DND-41 (cell line): ENCODE measurements around the gene KLRF1.

ENCODE experiments used
- ATAC-seq: fragments of 200-7000 bp; cut with Tn5 transposase; 3 replicates; pipeline ENCODE4 v1.9.1; 2021; ENCODE audit warnings: low read depth; ENCODE audit not compliant: insufficient read depth
- DNase-seq: peaks from one replicate; pipeline ENCODE4 v3.0.0-alpha.2; 2020
- H2AFZ ChIP-seq: 2 replicates; pipeline ENCODE4 v1.6.0; 2012; ENCODE audit warnings: low read depth, low read length
- H3K27ac ChIP-seq: 2 replicates; pipeline ENCODE4 v1.5.1; 2012; ENCODE audit warnings: low read length, inconsistent platforms
- H3K27me3 ChIP-seq: fragments of 200-600 bp; sonication (generic); 2 replicates; pipeline ENCODE4 v1.6.0; 2012; ENCODE audit warnings: low read length, mild to moderate bottlenecking, inconsistent platforms; ENCODE audit not compliant: insufficient read depth, poor library complexity
- H3K36me3 ChIP-seq: 2 replicates; pipeline ENCODE4 v1.5.1; 2012; ENCODE audit warnings: low read length, inconsistent platforms; ENCODE audit not compliant: insufficient read depth
- H3K4me1 ChIP-seq: 2 replicates; pipeline ENCODE4 v1.5.1; 2012; ENCODE audit warnings: mild to moderate bottlenecking, low read length; ENCODE audit not compliant: insufficient read depth
- H3K4me2 ChIP-seq: 2 replicates; pipeline ENCODE4 v1.6.0; 2012; ENCODE audit warnings: mild to moderate bottlenecking, moderate library complexity, low read length, inconsistent platforms; ENCODE audit not compliant: insufficient read depth
- H3K4me3 ChIP-seq, 2 experiments: fragments of 200-600 bp in 1 of 2; shearing (Covaris generic) in 1 of 2; 2 replicates each; pipeline ENCODE4 v1.5.1; 2012 to 2016; ENCODE audit warnings: inconsistent platforms in 2 of 2, low read length in 2 of 2, mild to moderate bottlenecking in 2 of 2, low read depth in 1 of 2, moderate library complexity in 1 of 2
- H3K79me2 ChIP-seq: 2 replicates; pipeline ENCODE4 v1.6.0; 2012; ENCODE audit warnings: low read length, inconsistent platforms; ENCODE audit not compliant: insufficient read depth
- H3K9ac ChIP-seq: 2 replicates; pipeline ENCODE4 v1.6.0; 2012; ENCODE audit warnings: low read depth, mild to moderate bottlenecking, inconsistent platforms, low read length, moderate library complexity
- H3K9me3 ChIP-seq: 2 replicates; pipeline ENCODE4 v1.5.1; 2012; ENCODE audit warnings: low read length, moderate library complexity, mild to moderate bottlenecking, inconsistent platforms; ENCODE audit not compliant: insufficient read depth, severe bottlenecking
- H4K20me1 ChIP-seq: 2 replicates; pipeline ENCODE4 v1.6.0; 2012; ENCODE audit warnings: low read length; ENCODE audit not compliant: insufficient read depth
- CTCF ChIP-seq: IDR thresholded peaks from 2 replicates; pipeline ENCODE4 v1.5.1; 2012; ENCODE audit warnings: borderline replicate concordance, low read length, moderate library complexity, mild to moderate bottlenecking; ENCODE audit not compliant: poor library complexity, severe bottlenecking; ENCODE audit errors: extremely low read depth
- EZH2 ChIP-seq: IDR thresholded peaks from 3 replicates; pipeline ENCODE4 v1.6.1; 2012; ENCODE audit warnings: borderline replicate concordance, low read depth, mild to moderate bottlenecking, moderate library complexity, low read length, inconsistent platforms; ENCODE audit not compliant: severe bottlenecking

KLRF1 gene

DNA sequence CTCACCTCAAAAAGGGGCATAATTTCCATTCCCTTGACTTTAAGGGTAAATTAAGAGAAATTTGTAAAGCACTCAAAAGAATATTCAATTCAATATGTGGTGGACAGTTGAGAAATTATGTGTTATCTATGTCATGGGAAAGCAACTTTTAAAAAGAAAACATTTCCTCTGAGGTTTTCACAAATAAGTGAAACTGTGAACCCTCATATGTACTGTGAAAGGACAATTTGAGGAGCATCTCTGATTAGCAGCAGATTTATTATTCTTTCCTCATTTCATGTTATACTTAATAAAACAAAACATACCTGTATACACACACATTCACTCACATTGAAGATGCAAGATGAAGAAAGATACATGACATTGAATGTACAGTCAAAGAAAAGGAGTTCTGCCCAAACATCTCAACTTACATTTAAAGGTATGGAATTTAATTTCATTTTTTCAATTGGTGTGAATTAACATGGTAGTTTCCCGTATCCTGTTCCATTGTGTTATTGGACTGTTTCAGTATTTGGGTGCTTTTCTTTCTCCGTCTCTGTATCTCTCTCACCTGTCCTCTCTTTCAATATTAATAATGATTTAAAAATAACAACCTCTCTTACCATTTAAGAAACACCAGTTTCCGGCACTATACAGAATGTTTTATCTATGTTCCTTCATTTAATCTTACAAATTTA is at the start of gene KLRF1:
Gene KLRF1, plus strand, starts transcription at position 273 of the 680 bp plus-strand sequence. Its CDS starts 64 bp downstream, at position 337.
- Histone ChIP-seq H3K27ac (no peak within 1 kb of the TSS), H3K9me3 (no peaks in the 10 kb centered on the region), H3K4me2 (no peak within 1 kb of the TSS), H3K36me3 (no peaks in the 10 kb centered on the region), H3K9ac (no peak within 1 kb of the TSS), H3K79me2 (no peaks in the 10 kb centered on the region), H3K4me3 (no peak within 1 kb of the TSS), H4K20me1 (no peaks in the 10 kb centered on the region), H3K4me1 (no peaks in the 10 kb centered on the region), H3K27me3 (no peaks in the 10 kb centered on the region), H2AFZ (no peak within 1 kb of the TSS)
- DNase-seq (no peak), ATAC-seq (no peak)
- no peak for TF ChIP-seq EZH2
- TF ChIP-seq CTCF, result no peak

GRCh38 chr12:9779209-9779608 is 48.1 kb upstream of the KLRF1 start:
- no peak for ATAC-seq
- Histone ChIP-seq H3K4me3 (no peak overlapping the region), H3K79me2 (no peaks in the 10 kb centered on the region), H2AFZ (no peak overlapping the region), H4K20me1 (no peaks in the 10 kb centered on the region), H3K9ac (no peak overlapping the region), H3K9me3 (no peaks in the 10 kb centered on the region), H3K4me2 (no peak overlapping the region), H3K27me3 (no peaks in the 10 kb centered on the region), H3K27ac (no peak overlapping the region), H3K36me3 (no peaks in the 10 kb centered on the region), H3K4me1 (peaks cover 24% of the 10 kb centered on the region)
- no peak for TF ChIP-seq CTCF
- TF ChIP-seq EZH2, result no peak
- DNase-seq, result no peak

DNA sequence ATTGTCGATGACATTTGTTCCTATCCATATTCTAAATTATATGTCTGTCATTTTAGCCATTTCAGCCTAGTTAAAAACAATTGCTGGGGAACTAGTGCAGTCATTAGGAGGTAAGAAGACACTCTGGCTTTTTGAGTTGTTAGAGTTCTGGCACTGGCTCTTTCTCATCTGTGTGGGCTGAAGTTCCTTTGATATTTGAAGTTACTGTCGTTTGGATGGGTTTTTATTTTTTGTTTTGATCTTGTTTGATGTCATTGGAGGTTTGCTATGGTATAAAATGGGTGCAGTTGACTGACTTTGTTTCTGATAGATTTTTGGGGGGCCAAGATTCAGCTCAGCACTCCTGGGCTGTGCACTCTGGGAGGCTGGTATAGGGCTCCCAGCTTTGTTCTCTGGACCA is 45.9 kb upstream of the KLRF1 start:
- Histone ChIP-seq H3K79me2 (no peaks in the 10 kb centered on the region), H4K20me1 (no peaks in the 10 kb centered on the region), H3K4me2 (no peak overlapping the region), H3K27ac (no peak overlapping the region), H3K4me3 (no peak overlapping the region), H2AFZ (no peak overlapping the region), H3K9me3 (no peaks in the 10 kb centered on the region), H3K27me3 (no peaks in the 10 kb centered on the region), H3K4me1 (peaks cover 7% of the 10 kb centered on the region), H3K36me3 (no peaks in the 10 kb centered on the region), H3K9ac (no peak overlapping the region)
- DNase-seq (no peak), ATAC-seq (peak; percentile 40; the same call in 2 of the 3 replicates)
- TF ChIP-seq EZH2, result no peak
- no peak for TF ChIP-seq CTCF
